Measurements from ENCODE around the gene DIPK1A. TPM values are rescaled to one million over a fixed set of nuclear protein-coding genes. Genes with fewer than 3 reads are reported as not detected.

The DIPK1A gene
- total RNA-seq: 8.5 and 9.6 TPM in 2 replicates

DNA sequence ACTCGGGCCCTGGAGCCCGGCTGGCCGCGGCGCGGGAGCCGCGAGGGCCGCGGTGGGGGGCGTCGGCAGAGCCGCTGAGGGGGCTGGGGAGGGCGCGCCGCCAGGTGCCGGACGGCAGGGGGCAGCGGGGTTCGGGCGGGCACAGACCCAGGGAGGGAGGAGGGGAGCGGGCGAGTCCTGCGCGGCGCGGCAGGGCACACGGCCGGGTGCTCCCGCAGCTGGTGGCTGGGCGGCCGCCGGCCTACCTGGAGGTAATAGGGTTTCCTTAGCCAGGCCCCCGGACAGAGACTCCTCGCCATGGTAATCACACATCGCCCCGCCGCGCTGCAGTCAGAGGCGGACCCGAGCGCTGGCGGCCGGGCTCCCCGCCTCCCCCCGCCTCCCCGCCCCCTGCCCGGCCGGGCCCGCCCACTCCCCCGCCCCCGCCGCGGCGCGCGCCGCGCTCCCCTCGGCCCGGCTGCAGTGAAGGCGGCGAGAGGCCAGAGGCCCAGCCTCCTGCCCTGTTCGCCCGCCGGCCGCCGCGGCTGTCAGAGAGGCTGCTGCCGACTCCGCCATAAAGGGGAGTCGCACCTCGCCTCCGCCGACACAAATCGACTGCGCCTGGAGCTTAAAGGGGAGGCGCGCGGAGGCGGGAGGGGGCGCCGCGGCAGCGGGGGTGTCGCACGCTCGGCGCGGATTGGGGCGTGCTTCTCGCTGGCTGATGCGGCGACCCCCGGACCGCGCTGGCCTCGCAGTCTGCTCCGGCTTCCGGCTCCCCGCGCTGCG is at the start of gene DIPK1A:
Gene DIPK1A, minus strand, starts transcription at position 332 of the 765 bp plus-strand sequence. Its CDS starts 33 bp downstream, at position 299.

DNA sequence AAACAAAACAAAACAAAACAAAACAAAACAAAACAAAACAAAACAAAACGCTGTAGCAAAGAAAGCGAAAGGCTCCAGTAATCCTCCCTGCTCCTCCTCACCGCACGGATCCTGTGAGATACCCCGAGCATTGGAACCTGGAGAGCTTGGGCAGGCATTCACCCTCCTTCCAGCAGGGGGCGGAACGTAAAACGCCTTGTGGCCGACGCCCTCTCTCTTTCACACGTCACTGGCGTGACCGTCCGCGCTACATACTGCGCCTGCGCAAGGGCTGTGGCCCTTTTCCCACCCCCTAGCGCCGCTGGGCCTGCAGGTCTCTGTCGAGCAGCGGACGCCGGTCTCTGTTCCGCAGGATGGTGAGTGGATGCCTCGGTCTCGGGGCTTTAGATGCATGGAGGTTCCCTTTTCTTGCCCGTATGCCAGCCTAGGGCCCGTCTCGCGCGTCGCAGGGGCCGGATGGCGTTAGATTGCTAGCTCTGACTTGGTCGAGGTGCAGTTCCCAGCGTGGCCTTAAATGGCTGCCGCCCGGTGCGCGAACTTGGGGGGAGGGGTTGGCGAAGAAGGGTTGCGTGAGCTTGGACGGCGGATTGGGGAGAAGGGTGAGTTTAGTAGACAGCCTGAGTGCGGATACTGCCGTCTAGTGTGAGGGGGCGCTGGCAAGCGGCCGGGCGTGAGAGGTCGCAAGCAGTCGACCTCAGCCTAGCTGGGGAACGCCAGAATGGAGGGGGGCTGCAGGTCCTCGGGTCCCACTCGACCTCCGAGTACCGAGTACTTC is 129.3 kb downstream of the DIPK1A start, which contains the start of gene RPL5:
Gene RPL5, plus strand, starts transcription at position 279 of the 775 bp plus-strand sequence. Its CDS starts 75 bp downstream, at position 354.

Other genes with a start within 250 kb of the DIPK1A start
- 12.9 and 30.0 TPM in 2 replicates for gene EVI5, start 176.4 kb downstream of the DIPK1A start, total RNA-seq
- 2,159 and 2,725 TPM in 2 replicates for gene RPL5, start 129.4 kb downstream of the DIPK1A start, total RNA-seq
- 9.3 and 14.8 TPM in 2 replicates for gene MTF2, start 117.8 kb upstream of the DIPK1A start, total RNA-seq
- gene TMED5, start 219.0 kb upstream of the DIPK1A start, total RNA-seq: 57.0 and 83.8 TPM in 2 replicates
- 4.6 and 9.2 TPM in 2 replicates for gene CCDC18, start 219.3 kb upstream of the DIPK1A start, total RNA-seq